ENCODE results near the gene ERLEC1. TPM values are rescaled to one million over a fixed set of nuclear protein-coding genes. Genes with fewer than 3 reads are reported as not detected.
"Not testable (repeated sequence)": the region's sequence is repeated elsewhere in the genome, so short reads cannot be mapped to it uniquely, and the experiment has no call there.

ERLEC1 gene
- total and polyA plus RNA-seq, 4 experiments from 2014 or later, result 32.4 to 47.3 (median 35.3) TPM

DNA sequence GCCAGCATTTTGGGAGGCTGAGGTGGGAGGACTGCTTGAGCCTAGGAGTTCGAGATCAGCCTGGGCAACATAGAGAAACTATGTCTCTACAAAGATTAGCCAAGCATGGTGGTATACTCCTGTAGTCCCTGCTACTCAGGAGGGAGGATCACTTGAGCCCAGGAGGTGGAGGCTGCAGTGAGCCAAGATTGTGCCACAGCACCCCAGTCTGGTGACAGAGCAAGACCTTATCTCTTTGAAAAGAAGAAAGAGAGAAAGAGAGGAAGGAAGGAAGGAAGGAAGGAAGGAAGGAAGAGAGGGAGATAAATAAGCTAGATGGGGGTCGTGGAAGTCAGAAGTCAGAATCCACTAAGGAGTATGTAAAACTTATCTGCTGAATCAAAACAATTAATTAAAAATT lies 56.8 kb downstream of the ERLEC1 start:
- ChIA-PET POLR2A (ENCODE audit: partially characterized antibody) (no interaction called here), CTCF (ENCODE audit: partially characterized antibody) (no interaction called here)
- Mint-ChIP-seq H3K4me1 (peaks cover 5 to 12% (median 8%) of the 10 kb centered on the region in 4 donors), H3K4me3 (no peak overlapping the region), H3K27me3 (no peaks in the 10 kb centered on the region), H3K36me3 (peaks cover 4 to 14% of the 10 kb centered on the region in 2 donors), H3K27ac (peak overlapping the region in 2 of 7 donors; percentile 51 to 66), H3K9me3 (peaks cover 0 to 3% (median 0%) of the 10 kb centered on the region in 8 donors)
- H3K4me1 ChIP-seq (ENCODE audit: insufficient read depth, low read length), result no peaks in the 10 kb centered on the region
- intact Hi-C loops (cut with micrococcal nuclease), result no loop called here
- no peak for DNase-seq
- H3K4me3 ChIP-seq (ENCODE audit: low read length in 2 of 2), result no peak overlapping the region
- no peaks in the 10 kb centered on the region for H3K36me3 ChIP-seq (ENCODE audit: insufficient read depth, low read length)
- H3K27me3 ChIP-seq (ENCODE audit: insufficient read depth, low read length), result no peaks in the 10 kb centered on the region
- no peak overlapping the region for H3K27ac ChIP-seq (ENCODE audit: low read depth, low read length)
- no peaks in the 10 kb centered on the region for H3K9me3 ChIP-seq (ENCODE audit: control insufficient read depth in 1 of 2, low read length in 2 of 2)

GRCh38 chr2:53848062-53848461 lies 61.2 kb downstream of the ERLEC1 start:
- no peak overlapping the region for H3K27ac ChIP-seq (ENCODE audit: low read depth, low read length)
- no peaks in the 10 kb centered on the region for H3K4me1 ChIP-seq (ENCODE audit: insufficient read depth, low read length)
- ChIA-PET POLR2A (ENCODE audit: partially characterized antibody) (no interaction called here), CTCF (ENCODE audit: partially characterized antibody) (no interaction called here)
- no peaks in the 10 kb centered on the region for H3K9me3 ChIP-seq (ENCODE audit: control insufficient read depth in 1 of 2, low read length in 2 of 2)
- DNase-seq, result no peak
- H3K36me3 ChIP-seq (ENCODE audit: insufficient read depth, low read length), result no peaks in the 10 kb centered on the region
- H3K4me3 Mint-ChIP-seq, result no peak overlapping the region
- peaks cover 5 to 8% (median 6%) of the 10 kb centered on the region in 4 donors for H3K4me1 Mint-ChIP-seq
- intact Hi-C loops (cut with micrococcal nuclease), result no loop called here
- H3K27me3 ChIP-seq (ENCODE audit: insufficient read depth, low read length), result no peaks in the 10 kb centered on the region
- no peak overlapping the region for H3K4me3 ChIP-seq (ENCODE audit: low read length in 2 of 2)
- peaks cover 6 to 10% of the 10 kb centered on the region in 2 donors for H3K36me3 Mint-ChIP-seq
- no peaks in the 10 kb centered on the region for H3K27me3 Mint-ChIP-seq
- peaks cover 0 to 2% (median 0%) of the 10 kb centered on the region in 8 donors for H3K9me3 Mint-ChIP-seq
- peak overlapping the region in 1 of 7 donors; percentile 57 for H3K27ac Mint-ChIP-seq

DNA sequence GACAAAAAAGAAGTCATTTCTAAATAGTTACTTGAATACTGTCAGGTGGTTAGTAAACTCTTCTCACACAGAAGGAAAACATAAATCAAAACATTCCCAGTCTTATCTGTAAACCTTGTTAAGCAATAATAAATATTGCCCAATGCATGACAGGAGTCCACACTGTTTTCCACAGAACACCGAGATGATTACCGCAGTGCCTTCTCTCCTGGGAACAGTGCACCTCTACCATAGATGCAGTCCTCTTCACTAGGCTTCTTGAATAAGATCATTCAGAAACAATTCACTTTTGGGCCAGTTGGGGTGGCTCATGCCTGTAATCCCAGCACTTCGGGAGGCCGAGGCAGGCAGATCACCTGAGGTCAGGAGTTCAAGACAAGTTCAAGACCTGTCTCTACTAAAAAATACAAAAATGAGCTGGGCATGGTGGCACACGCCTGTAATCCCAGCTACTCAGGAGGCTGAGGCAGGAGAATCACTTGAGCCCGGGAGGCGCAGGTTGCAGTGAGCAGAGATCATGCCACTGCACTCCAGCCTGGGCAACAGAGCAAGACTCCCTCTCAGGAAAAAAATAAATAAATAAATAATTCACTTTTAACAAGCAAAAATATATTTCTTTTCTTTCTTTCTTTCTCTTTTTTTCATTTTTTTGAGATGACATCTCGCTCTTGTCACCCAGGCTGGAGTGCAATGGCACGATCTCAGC lies 64.4 kb downstream of the ERLEC1 start:
- H3K9me3 Mint-ChIP-seq; H3K4me3 ChIP-seq (ENCODE audit: low read length in 2 of 2); H3K9me3 ChIP-seq (ENCODE audit: control insufficient read depth in 1 of 2, low read length in 2 of 2); H3K36me3 ChIP-seq (ENCODE audit: insufficient read depth, low read length); CTCF ChIA-PET (ENCODE audit: partially characterized antibody); H3K27me3 Mint-ChIP-seq; DNase-seq; H3K27ac ChIP-seq (ENCODE audit: low read depth, low read length); intact Hi-C loops (cut with micrococcal nuclease); H3K4me1 ChIP-seq (ENCODE audit: insufficient read depth, low read length); H3K4me3 Mint-ChIP-seq; H3K27me3 ChIP-seq (ENCODE audit: insufficient read depth, low read length); H3K4me1 Mint-ChIP-seq; H3K27ac Mint-ChIP-seq; POLR2A ChIA-PET (ENCODE audit: partially characterized antibody): not testable (repeated sequence)
- peaks cover 23 to 36% of the 10 kb centered on the region in 2 donors for H3K36me3 Mint-ChIP-seq

DNA sequence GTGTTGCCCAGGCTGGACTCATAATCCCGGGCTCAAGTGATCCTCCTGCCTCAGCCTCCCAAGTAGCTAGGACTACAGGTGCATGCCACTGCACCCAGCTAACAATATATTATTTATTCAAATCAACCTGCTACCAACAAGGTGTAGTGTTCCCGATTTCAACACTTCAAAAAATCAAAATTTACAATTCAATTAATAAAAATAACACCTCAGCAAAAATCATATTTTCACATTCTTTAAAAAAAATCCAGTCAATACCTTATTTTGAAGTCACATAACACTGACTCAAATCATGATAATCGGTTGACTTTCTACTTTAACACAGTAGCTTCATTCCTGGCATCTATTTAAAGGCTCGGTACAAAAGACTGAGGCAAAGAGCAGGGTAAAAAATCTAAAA lies 65.7 kb downstream of the ERLEC1 start:
- Histone ChIP-seq H3K9me3 (ENCODE audit: control insufficient read depth in 1 of 2, low read length in 2 of 2) (no peaks in the 10 kb centered on the region), H3K27ac (ENCODE audit: low read depth, low read length) (no peak overlapping the region), H3K4me3 (ENCODE audit: low read length in 2 of 2) (no peak overlapping the region), H3K27me3 (ENCODE audit: insufficient read depth, low read length) (no peaks in the 10 kb centered on the region), H3K36me3 (ENCODE audit: insufficient read depth, low read length) (no peaks in the 10 kb centered on the region), H3K4me1 (ENCODE audit: insufficient read depth, low read length) (no peaks in the 10 kb centered on the region)
- no peak for DNase-seq
- CTCF ChIA-PET (ENCODE audit: partially characterized antibody), result no interaction called here
- H3K27me3 Mint-ChIP-seq, result no peaks in the 10 kb centered on the region
- peak overlapping the region in 1 of 7 donors; percentile 53 for H3K27ac Mint-ChIP-seq
- no peak overlapping the region for H3K4me3 Mint-ChIP-seq
- peaks cover 0 to 3% (median 0%) of the 10 kb centered on the region in 4 donors for H3K4me1 Mint-ChIP-seq
- POLR2A ChIA-PET (ENCODE audit: partially characterized antibody), result no interaction called here
- peaks cover 23 to 34% of the 10 kb centered on the region in 2 donors for H3K36me3 Mint-ChIP-seq
- intact Hi-C loops (cut with micrococcal nuclease), result no loop called here
- no peaks in the 10 kb centered on the region for H3K9me3 Mint-ChIP-seq

GRCh38 chr2:53854678-53855077 lies 67.8 kb downstream of the ERLEC1 start:
- Histone ChIP-seq H3K27ac (ENCODE audit: low read depth, low read length) (no peak overlapping the region), H3K27me3 (ENCODE audit: insufficient read depth, low read length) (no peaks in the 10 kb centered on the region), H3K36me3 (ENCODE audit: insufficient read depth, low read length) (no peaks in the 10 kb centered on the region), H3K4me3 (ENCODE audit: low read length in 2 of 2) (no peak overlapping the region), H3K9me3 (ENCODE audit: control insufficient read depth in 1 of 2, low read length in 2 of 2) (no peaks in the 10 kb centered on the region), H3K4me1 (ENCODE audit: insufficient read depth, low read length) (no peaks in the 10 kb centered on the region)
- peak overlapping the region in 1 of 7 donors; percentile 10 for H3K27ac Mint-ChIP-seq
- ChIA-PET POLR2A (ENCODE audit: partially characterized antibody) (no interaction called here), CTCF (ENCODE audit: partially characterized antibody) (no interaction called here)
- H3K27me3 Mint-ChIP-seq, result no peaks in the 10 kb centered on the region
- peaks cover 0 to 6% (median 1%) of the 10 kb centered on the region in 4 donors for H3K4me1 Mint-ChIP-seq
- H3K36me3 Mint-ChIP-seq, result peaks cover 26 to 40% of the 10 kb centered on the region in 2 donors
- intact Hi-C loops (cut with micrococcal nuclease), result no loop called here
- DNase-seq, result no peak
- H3K9me3 Mint-ChIP-seq, result no peaks in the 10 kb centered on the region
- no peak overlapping the region for H3K4me3 Mint-ChIP-seq

- H3K9me3 ChIP-seq (ENCODE audit: control insufficient read depth in 1 of 2, low read length in 2 of 2), result no peaks in the 10 kb centered on the region
- H3K4me1 ChIP-seq (ENCODE audit: insufficient read depth, low read length), result no peaks in the 10 kb centered on the region
- no peaks in the 10 kb centered on the region for H3K9me3 Mint-ChIP-seq
- H3K4me1 Mint-ChIP-seq, result peaks cover 0 to 6% (median 1%) of the 10 kb centered on the region in 4 donors
- no peak overlapping the region for H3K27ac Mint-ChIP-seq
- H3K36me3 ChIP-seq (ENCODE audit: insufficient read depth, low read length), result no peaks in the 10 kb centered on the region
- no peak overlapping the region for H3K4me3 Mint-ChIP-seq
- H3K27me3 Mint-ChIP-seq, result no peaks in the 10 kb centered on the region
- H3K4me3 ChIP-seq (ENCODE audit: low read length in 2 of 2), result no peak overlapping the region
- intact Hi-C loops (cut with micrococcal nuclease), result no loop called here
- H3K27me3 ChIP-seq (ENCODE audit: insufficient read depth, low read length), result no peaks in the 10 kb centered on the region
- H3K36me3 Mint-ChIP-seq, result peaks cover 32 to 46% of the 10 kb centered on the region in 2 donors
- CTCF ChIA-PET (ENCODE audit: partially characterized antibody), result no interaction called here
- no peak for DNase-seq
- H3K27ac ChIP-seq (ENCODE audit: low read depth, low read length), result no peak overlapping the region
- POLR2A ChIA-PET (ENCODE audit: partially characterized antibody), result no interaction called here
Measured at GRCh38 chr2:53856272-53856671, 69.4 kb downstream of the ERLEC1 start.

GRCh38 chr2:53859206-53860181 lies 72.7 kb downstream of the ERLEC1 start, which contains the start of gene GPR75:
Gene GPR75 (minus strand): TSS chr2:53859967. CDS start chr2:53854756, 5,211 bp downstream.
- Mint-ChIP-seq H3K4me1 (peaks cover 0 to 9% (median 3%) of the 10 kb centered on the region in 4 donors), H3K27ac (peak within 1 kb of the TSS in 1 of 7 donors; percentile 42), H3K9me3 (no peaks in the 10 kb centered on the region), H3K4me3 (no peak within 1 kb of the TSS), H3K27me3 (no peaks in the 10 kb centered on the region), H3K36me3 (peaks cover 31 to 35% of the 10 kb centered on the region in 2 donors)
- Histone ChIP-seq H3K27me3 (ENCODE audit: insufficient read depth, low read length) (no peaks in the 10 kb centered on the region), H3K36me3 (ENCODE audit: insufficient read depth, low read length) (no peaks in the 10 kb centered on the region), H3K4me1 (ENCODE audit: insufficient read depth, low read length) (no peaks in the 10 kb centered on the region), H3K27ac (ENCODE audit: low read depth, low read length) (no peak within 1 kb of the TSS), H3K9me3 (ENCODE audit: control insufficient read depth in 1 of 2, low read length in 2 of 2) (no peaks in the 10 kb centered on the region), H3K4me3 (ENCODE audit: low read length in 2 of 2) (no peak within 1 kb of the TSS)
- intact Hi-C loops (cut with micrococcal nuclease), result no loop called here
- DNase-seq, result no peak
- POLR2A ChIA-PET (ENCODE audit: partially characterized antibody), result no interaction called here
- CTCF ChIA-PET (ENCODE audit: partially characterized antibody), result no interaction called here
